Adrenal gland (tissue), 5 donors: ENCODE data around the gene RAB43.

ENCODE experiments used
- POLR2A ChIP-seq, 2 donors: fragments of 450-650 bp; IDR thresholded peaks; one replicate each; pipeline ENCODE4 v1.6.1; 2017; ENCODE audit warnings: antibody characterized with exemption in 2 of 2, mild to moderate bottlenecking in 2 of 2, moderate library complexity in 1 of 2
- TF ChIP-seq, protein P1 (sequence below), 6 experiments: fragments of 450-650 bp in 4 of 6; fragments of 200-600 bp in 2 of 6; sonication (generic) in 1 of 6; IDR thresholded peaks; 1 replicate in 5 of 6; 2 replicates in 1 of 6; pipeline versions ENCODE4 v1.5.1 to v1.8.0; 2016 to 2021; ENCODE audit warnings: antibody characterized with exemption in 6 of 6, mild to moderate bottlenecking in 2 of 6, moderate library complexity in 1 of 6
- donor health status: DM: no; HTN: no; CAD: no.

- no peak for TF ChIP-seq POLR2A (IDR thresholded peaks at IDR 0.05)
- TF ChIP-seq, protein P1, sequence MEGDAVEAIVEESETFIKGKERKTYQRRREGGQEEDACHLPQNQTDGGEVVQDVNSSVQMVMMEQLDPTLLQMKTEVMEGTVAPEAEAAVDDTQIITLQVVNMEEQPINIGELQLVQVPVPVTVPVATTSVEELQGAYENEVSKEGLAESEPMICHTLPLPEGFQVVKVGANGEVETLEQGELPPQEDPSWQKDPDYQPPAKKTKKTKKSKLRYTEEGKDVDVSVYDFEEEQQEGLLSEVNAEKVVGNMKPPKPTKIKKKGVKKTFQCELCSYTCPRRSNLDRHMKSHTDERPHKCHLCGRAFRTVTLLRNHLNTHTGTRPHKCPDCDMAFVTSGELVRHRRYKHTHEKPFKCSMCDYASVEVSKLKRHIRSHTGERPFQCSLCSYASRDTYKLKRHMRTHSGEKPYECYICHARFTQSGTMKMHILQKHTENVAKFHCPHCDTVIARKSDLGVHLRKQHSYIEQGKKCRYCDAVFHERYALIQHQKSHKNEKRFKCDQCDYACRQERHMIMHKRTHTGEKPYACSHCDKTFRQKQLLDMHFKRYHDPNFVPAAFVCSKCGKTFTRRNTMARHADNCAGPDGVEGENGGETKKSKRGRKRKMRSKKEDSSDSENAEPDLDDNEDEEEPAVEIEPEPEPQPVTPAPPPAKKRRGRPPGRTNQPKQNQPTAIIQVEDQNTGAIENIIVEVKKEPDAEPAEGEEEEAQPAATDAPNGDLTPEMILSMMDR (IDR thresholded peaks at IDR 0.05) = no peak
These were observed 36.4 kb downstream of the RAB43 start for GRCh38 chr3:129085165-129085715.
